NCI-H748 (cell line): ENCODE measurements around the gene LIAS.

Source experiments
- DNase-seq: peaks from one replicate; lab custom pipeline; 2025; ENCODE audit not compliant: unreplicated experiment; lab: John Stamatoyannopoulos, UW

Gene LIAS

DNA sequence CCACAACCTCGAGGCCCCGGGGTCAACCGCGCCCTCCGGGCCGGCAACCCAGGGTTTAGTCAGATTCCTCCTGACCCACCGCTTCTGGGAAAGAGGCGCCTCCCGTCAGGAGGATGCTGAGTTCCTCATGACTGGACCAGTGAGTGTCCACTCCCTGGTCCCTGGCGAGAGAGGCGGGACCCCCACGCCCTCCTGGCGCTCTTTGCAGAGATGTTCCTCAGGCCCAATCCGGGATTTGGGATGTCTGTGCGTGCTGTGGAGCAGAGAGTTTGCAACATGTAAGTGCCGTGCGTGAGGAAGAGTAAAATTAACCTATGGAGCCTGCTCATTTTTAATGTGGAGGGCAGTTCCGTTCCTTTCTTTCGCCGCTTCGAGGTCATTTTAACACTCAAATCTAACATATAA lies 69.2 kb downstream of the LIAS start:
- no peak for DNase-seq
